Lower leg skin (tissue), 4 donors: ENCODE results near the gene DCDC2C. TPM values are rescaled to one million over a fixed set of nuclear protein-coding genes. Genes with fewer than 3 reads are reported as not detected.

Experiments
- DNase-seq, 2 donors: peaks; one replicate each; pipeline ENCODE4 v3.0.0-alpha.2; 2019; ENCODE audit warnings: low spot score in 2 of 2
- H3K4me3 ChIP-seq: fragments of 200-600 bp; sonication (generic); 2 replicates; pipeline ENCODE4 v1.5.1; 2017; ENCODE audit warnings: mild to moderate bottlenecking, low read depth; ENCODE audit not compliant: poor library complexity, severe bottlenecking
- POLR2A ChIP-seq, 2 donors: fragments of 450-650 bp; IDR thresholded peaks; one replicate each; pipeline ENCODE4 v1.6.1; 2016 to 2017; ENCODE audit warnings: antibody characterized with exemption in 2 of 2, mild to moderate bottlenecking in 1 of 2, moderate library complexity in 1 of 2
- WGBS, 2 donors: methylation state at CpG; one replicate each; pipeline ENCODE4 v1.1.5; 2018; 5-methylcytosine and 5-hydroxymethylcytosine counted together
- intact Hi-C: fragments of 100-400 bp; cut with DNase I; formaldehyde crosslinking; loops from one replicate; pipeline ENCODE4 v1.15.0; 2023; ENCODE audit warnings: low total_unique reads
- total RNA-seq, 4 donors: library from RNA; depleted of rRNA; stranded (reverse); fragments of >200 nt; gene quantifications; one replicate each; pipeline ENCODE4 v1.1.0, GENCODE V29; 2016
- TF ChIP-seq, protein P1 (sequence below), 3 donors: fragments of 450-650 bp; IDR thresholded peaks; one replicate each; pipeline ENCODE4 v1.5.1; 2016; ENCODE audit warnings: antibody characterized with exemption in 3 of 3, mild to moderate bottlenecking in 3 of 3, moderate library complexity in 2 of 3

DCDC2C gene
- total RNA-seq, 4 donors from 2014 or later = 0.16 TPM; not detected in 3

DNA sequence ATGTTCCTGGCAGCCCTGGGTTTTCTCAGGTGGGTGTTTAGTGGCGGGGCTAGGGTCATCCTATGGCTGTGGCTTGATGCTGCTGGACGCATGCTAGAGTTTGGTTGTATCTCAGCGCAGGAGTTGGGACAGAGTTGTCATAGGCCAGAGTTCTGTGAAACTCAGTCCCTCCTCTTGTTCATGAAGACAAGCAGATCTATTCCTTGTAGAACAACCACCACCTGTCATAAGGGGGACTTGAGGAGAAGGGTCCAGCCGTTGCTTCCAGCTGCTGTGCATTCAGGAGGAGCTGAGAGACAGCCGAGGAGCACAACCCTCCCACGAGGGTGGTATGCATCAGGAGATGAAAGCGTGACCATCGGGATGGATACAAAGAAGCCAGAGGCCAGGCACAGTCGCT, 26.4 kb downstream of the DCDC2C start:
- peak in 1 of 2 donors; percentile 78 for DNase-seq

DNA sequence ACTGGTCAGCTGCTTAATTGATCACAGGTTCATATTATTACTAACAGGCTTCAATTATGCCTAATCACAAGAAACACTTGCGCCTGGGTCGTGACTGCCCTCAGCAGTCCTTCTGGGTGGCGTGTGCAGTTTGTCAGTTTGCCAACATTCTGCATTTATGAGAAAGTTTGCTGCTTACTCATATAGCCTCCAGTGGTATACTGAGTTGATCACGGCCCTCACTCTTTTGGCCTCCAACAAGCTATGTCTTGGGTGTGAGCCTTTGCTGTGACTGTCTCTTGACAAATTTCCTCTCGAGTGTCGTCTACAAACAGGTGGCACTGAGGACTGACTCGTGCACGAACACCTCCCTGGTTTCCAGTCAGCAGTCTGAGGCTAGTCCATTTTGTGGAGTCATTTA, 27.3 kb downstream of the DCDC2C start:
- intact Hi-C loops = no loop called here
- peak in 1 of 2 donors; percentile 13 for DNase-seq
- TF ChIP-seq, protein P1, sequence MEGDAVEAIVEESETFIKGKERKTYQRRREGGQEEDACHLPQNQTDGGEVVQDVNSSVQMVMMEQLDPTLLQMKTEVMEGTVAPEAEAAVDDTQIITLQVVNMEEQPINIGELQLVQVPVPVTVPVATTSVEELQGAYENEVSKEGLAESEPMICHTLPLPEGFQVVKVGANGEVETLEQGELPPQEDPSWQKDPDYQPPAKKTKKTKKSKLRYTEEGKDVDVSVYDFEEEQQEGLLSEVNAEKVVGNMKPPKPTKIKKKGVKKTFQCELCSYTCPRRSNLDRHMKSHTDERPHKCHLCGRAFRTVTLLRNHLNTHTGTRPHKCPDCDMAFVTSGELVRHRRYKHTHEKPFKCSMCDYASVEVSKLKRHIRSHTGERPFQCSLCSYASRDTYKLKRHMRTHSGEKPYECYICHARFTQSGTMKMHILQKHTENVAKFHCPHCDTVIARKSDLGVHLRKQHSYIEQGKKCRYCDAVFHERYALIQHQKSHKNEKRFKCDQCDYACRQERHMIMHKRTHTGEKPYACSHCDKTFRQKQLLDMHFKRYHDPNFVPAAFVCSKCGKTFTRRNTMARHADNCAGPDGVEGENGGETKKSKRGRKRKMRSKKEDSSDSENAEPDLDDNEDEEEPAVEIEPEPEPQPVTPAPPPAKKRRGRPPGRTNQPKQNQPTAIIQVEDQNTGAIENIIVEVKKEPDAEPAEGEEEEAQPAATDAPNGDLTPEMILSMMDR (IDR thresholded peaks at IDR 0.05) = no peak
- TF ChIP-seq POLR2A (IDR thresholded peaks at IDR 0.05) = no peak
- 51 to 64% methylated on average over 8 of the region's 8 CpGs for WGBS, 2 donors
- H3K4me3 ChIP-seq = no peak overlapping the region

More for the DNA sequence above, 26.4 kb downstream of the DCDC2C start:
- no peak for TF ChIP-seq POLR2A (IDR thresholded peaks at IDR 0.05)
- TF ChIP-seq, protein P1 (IDR thresholded peaks at IDR 0.05) = no peak
- WGBS, 2 donors = 83 to 90% methylated on average over 9 of the region's 9 CpGs
- H3K4me3 ChIP-seq = no peak overlapping the region
- intact Hi-C loops = no loop called here

DNA sequence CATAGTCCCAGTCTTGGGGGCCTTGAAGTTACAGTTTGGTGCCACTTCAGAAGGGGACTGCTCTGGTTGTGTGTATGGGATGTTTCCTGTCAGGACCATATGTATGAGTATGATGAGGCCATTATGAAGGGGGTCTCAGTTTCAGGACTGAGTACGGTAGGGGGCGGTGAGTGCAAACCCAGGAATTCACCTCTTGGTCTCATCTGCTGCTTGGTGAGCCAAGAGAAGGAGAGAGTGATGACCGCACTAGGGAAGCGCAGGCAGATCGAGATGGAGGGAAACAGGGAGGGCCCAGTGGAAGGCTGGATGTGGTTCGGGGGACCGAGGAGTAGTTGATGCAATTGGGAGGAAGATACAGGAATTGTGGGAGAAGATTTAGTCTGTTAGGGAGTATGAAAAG, 28.5 kb downstream of the DCDC2C start:
- peak in 1 of 2 donors; percentile 60 for DNase-seq
- no peak overlapping the region for H3K4me3 ChIP-seq
- intact Hi-C loops = no loop called here
- 95 to 96% methylated on average over 7 of the region's 7 CpGs for WGBS, 2 donors
- TF ChIP-seq, protein P1 (IDR thresholded peaks at IDR 0.05) = no peak
- no peak for TF ChIP-seq POLR2A (IDR thresholded peaks at IDR 0.05)

DNA sequence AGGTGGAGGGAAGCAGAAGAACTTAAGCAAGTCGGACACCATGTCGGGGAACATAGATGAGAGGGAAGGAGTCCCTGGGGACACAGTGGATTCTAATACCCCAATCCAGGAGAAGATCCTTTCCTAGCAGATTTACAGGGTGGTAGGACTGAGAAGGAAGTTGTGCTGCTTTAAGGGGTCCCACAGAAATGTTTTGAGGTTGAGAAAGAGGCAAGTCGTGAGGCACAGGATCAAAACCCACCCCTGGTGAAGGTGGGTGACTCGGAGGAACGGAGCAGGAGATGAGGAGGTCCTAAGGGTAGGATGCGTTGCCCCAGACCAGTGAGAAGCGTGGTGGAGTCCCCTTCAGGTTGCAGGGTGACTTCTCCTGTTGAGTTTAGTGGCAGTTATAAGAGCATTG, 32.7 kb downstream of the DCDC2C start:
- WGBS, 2 donors = 75 to 81% methylated on average over 7 of the region's 7 CpGs

DNA sequence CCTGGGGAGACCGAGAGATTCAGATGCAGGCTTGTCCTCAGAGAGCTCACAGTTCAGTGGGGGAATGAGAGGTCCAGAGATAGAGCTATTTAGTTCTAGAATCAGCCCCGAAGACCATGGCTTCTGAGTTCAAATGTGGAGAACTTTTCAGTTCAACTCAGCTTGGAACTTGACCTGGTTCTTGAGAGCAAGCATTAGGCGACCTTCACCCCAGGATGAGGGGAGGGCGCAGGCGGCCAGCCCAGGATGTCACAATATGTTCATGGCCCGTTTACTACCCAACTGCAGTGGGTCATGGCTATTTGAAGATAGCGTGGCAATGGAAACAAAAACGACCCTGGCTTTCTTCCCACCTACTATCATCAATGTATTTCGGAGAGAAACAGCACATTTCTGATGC, 33.8 kb downstream of the DCDC2C start:
- intact Hi-C loops = no loop called here
- H3K4me3 ChIP-seq = no peak overlapping the region
- WGBS, 2 donors = 74 to 79% methylated on average over 9 of the region's 9 CpGs
- peak in 1 of 2 donors; percentile 62 for DNase-seq
- no peak for TF ChIP-seq POLR2A (IDR thresholded peaks at IDR 0.05)
- TF ChIP-seq, protein P1 (IDR thresholded peaks at IDR 0.05) = no peak

More for the DNA sequence above, 32.7 kb downstream of the DCDC2C start:
- TF ChIP-seq, protein P1 (IDR thresholded peaks at IDR 0.05) = no peak
- no peak for TF ChIP-seq POLR2A (IDR thresholded peaks at IDR 0.05)
- intact Hi-C loops = no loop called here
- no peak for DNase-seq
- no peak overlapping the region for H3K4me3 ChIP-seq

DNA sequence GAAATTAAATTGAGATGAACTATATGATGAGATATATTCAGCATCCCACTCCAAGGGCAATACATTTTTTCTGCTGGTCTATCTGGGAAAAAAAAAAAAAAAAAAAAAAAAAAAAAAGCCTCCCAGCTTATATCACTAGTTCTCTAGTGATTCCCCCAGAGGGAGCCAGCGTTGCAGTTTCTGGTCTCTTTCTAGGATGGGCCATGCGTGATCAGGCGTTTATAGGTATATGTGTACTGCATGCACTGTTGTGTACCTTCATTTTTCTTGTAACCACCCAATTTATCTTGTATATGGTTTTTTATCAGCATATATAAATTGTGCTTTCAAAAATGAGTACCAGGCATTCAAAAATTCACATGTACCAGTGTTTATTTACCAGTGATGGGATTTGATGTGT, 35.1 kb downstream of the DCDC2C start:
- peak in 1 of 2 donors; percentile 60 for DNase-seq
- no peak overlapping the region for H3K4me3 ChIP-seq
- no peak for TF ChIP-seq POLR2A (IDR thresholded peaks at IDR 0.05)
- TF ChIP-seq, protein P1 (IDR thresholded peaks at IDR 0.05) = no peak
- intact Hi-C loops = no loop called here
- WGBS, 2 donors = 41 to 43% methylated on average over 3 of the region's 3 CpGs
